Midbrain (tissue), 1 donor: Measurements from ENCODE around the gene ZNF576.
"Not testable (repeated sequence)": the region's sequence is repeated elsewhere in the genome, so short reads cannot be mapped to it uniquely, and the experiment has no call there.

Experiments used
- DNase-seq: peaks from one replicate; lab custom pipeline; 2025; lab: John Stamatoyannopoulos, UW

Gene ZNF576

DNA sequence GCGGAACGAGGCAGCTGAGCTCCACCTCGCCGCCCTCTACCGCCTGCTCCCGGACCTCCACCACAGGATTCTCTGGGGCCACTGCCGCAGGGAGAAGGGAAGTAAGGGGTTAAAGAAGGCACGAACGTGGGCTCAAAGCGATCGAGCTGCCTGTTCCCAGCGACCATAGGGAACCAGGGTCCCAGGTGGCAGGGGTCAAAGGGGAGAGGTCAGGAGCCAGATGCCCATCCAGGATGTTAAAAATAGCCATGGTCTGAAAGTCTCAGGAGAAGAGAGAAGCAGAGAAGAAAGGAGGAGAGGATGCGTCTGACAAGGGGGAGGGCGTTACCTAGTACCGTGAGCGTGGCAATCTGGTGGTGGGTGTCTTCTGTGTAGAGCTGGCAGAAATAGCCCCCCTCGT lies 30.4 kb downstream of the ZNF576 start:
- DNase-seq, result no peak

DNA sequence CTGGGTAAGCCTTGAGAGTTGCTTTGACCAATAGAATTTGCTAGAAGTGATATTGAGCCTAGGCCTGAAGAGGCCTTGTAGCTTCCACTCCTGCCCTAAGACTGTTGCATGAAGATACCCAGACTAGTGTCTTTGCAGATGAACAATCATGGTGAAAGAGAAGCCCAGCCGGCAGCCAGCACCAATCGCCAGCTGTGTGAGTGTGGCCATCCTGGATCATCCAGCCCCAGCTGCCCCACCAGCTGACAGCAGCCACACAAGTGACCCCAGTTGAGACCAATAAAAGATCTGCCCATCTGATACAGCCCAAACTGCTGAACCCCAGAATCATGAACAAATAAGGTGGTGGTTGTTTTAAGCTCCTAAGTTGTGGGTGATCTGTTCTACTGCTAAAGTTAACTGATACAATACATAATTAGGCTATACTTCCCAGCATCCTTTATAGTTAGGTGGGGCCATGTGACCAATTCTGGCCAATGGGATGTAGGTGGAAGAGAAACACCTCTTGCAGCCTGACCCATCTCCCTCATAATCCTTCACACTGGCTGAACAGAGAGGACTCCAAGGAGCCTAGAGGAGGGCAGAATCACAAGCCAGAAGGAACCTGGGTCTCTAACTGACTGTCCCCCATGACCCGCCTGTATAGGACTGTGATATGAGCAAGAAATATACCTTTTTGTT lies 32.4 kb downstream of the ZNF576 start:
- DNase-seq, result peak; percentile 18

DNA sequence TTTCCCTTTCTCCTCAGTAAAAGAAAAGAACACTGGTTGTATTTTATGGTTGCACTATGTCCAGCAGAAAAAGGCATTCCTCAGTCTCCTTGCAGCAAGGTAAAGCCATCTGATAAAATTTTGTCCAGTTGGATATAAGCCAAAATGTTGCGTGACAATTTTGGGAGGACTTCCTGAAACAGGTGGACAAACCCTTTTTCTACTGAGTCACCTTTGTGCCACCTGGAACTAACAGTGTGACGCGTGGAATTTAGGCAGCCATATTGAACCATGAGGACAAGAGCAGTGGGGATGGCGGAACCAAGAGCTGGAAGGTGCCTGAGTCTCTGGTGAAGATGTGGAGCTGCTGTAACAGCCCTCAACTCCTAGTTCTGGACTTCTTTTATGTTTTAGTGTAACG lies 35.1 kb downstream of the ZNF576 start:
- no peak for DNase-seq

DNA sequence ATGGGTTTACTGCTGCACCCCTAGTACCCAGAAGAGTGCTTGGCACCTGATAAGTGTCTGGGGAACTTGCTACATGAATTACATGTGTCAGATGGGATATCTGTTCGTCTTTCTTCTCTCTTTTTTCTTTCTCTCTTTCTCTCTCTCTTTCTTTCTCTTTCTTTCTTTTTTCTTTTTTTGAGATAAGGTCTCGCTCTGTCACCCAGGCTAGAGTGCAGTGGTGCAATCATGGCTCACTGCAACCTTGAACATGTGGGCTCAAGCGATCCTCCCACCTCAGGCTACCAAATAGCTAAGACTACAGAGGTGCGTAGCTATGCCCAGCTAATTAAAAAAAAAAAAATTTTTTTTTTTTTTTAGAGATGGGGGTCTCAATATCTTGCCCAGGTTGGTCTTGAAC lies 37.1 kb downstream of the ZNF576 start:
- no peak for DNase-seq

DNA sequence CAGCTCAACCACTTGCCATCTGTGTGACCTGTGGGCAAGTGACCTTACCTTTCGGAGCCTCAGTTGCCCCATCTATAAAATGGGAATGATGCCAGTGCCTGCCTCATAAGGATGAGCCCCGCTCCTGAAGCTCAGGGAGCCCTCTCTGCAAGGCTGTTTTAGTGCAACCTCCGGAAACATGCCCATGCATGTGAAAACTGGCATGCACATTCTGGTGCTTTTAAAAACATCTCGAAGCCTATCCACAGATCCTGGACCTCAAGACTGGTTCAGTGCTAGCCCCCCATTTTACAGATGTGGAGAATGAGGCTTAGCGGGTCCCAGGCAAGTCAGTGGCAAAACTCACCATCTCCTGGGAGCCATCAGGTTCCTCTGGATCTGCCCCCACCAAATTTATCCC lies 37.7 kb downstream of the ZNF576 start:
- DNase-seq, result no peak

DNA sequence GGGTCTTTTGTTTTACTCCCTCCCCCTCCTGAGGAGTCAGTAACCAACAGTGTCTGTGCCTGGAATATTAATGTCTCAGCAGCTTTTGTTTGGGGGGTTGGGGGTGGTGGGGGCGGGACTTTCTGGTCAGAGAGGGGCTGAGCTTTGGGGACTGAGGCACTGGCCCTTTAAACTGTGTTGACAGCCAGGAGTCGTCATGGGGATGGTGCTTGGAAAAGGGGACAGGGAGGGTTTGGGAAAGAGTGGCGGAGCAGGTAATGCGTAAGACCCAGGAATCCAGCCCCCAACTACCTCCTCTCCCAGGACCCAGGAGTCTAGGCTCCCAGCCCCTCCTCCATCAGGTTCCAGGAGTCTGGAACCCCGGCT lies 38.1 kb downstream of the ZNF576 start:
- peak; percentile 66 for DNase-seq

DNA sequence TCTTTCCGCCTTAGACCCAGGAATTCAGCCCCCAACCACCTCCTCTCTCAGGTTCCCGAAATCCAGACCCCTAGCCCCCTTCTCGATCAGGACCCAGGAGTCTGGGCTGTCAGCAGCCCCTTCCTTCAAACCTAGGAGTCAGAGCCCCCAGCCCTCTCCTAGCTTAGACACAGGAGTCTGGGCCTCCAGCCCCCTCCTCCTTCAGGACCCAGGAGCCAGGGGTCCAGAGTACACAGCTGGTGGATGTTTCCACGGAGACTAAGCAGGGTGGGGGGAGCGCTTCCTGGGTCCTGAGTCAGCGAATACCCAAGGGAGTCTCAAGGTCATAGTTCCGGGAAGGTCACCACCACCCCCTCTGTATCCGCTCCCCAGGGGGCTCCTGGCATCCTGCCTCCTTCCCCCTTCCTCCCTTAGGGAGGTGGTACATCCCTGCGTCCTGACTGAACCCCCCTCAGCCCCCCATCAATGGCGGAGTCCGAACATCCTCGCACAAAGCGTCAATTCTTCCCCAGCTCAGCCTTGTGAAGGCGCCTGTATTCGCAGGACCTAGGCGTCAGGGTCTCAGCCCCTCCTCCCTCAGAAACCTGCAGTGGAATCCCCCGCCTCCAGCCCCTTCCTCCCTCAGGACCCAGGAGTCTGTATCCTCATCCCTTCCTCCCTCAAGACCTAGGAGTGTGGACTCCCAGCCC lies 38.6 kb downstream of the ZNF576 start:
- peak; percentile 88 for DNase-seq

DNA sequence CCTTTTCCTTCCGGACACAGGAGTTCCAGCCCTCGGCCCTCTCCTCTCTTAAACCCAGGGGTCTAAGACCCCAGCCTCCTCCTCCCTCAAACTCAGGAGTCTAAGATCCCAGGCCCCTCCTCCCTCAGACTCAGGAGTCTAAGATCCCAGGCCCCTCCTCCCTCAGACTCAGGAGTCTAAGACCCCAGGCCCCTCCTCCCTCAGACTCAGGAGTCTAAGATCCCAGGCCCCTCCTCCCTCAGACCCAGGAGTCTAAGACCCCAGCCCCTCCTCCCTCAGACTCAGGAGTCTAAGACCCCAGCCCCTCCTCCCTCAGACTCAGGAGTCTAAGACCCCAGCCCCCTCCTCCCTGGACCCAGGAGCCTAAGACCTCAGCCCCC lies 39.2 kb downstream of the ZNF576 start:
- not testable (repeated sequence) for DNase-seq

DNA sequence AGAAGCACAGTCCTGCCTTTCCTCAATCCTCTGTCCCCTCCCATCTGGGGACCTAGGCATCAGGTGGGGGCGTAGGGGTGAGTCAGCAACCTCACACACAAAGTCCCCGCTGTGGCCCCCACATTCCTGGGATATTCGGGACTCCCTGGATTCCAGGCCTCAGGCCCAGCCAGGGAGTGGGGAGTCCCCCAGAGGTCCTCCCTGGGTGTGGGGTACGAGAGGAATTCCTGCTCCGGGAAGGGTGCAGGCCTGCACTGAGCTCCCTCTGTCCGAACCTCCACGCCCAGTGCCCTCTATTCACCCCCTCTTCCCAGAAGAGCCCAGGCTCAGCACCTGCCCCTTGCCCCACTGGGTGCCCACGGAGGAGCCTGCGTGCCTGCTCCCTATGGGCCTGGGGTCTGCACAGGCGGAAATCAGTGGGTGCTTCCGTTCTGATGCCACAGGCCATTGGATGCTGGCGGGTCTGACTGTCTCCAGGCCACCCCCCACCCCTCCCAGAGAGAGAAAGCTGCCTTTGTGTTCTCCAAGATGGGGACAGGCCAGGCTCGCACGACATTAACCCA lies 39.8 kb downstream of the ZNF576 start:
- DNase-seq, result peak; percentile 75

DNA sequence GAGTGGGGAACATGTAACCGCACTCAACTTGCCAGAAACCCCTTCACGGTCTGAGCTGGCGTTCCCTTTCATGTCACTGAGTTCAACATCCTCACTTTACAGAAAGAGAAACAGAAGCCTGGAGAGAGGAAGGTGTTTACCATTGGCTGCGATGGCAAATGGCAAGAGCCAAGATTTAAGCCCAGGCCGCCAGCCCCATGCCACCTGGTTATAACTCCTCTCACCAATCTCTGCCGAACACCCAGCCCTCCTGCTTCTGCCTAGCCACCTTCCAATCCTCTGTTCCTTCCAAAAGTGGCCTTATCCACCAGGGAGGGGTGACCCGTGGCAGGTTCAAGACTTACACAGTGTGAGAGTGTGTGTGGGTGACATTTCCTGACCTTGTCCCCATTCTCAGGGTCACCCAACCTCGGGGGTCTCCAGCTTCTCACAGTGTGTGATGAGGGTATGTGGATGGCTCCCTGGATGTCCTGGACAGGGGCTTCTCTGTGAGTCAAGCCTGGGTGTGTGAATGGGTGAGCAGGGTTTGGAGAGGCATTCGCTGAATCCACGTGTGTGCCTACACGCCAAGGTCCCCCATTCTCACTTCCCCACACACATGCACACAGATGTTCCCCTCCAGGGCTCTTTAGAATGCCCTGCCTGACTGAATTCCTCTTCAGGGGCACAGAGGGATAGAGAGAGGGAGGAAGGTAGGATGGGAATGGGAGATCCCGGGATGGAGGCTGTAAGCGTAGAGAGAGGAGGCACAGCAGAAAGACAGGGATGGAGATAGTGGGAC lies 42.0 kb downstream of the ZNF576 start:
- peak; percentile 42 for DNase-seq

DNA sequence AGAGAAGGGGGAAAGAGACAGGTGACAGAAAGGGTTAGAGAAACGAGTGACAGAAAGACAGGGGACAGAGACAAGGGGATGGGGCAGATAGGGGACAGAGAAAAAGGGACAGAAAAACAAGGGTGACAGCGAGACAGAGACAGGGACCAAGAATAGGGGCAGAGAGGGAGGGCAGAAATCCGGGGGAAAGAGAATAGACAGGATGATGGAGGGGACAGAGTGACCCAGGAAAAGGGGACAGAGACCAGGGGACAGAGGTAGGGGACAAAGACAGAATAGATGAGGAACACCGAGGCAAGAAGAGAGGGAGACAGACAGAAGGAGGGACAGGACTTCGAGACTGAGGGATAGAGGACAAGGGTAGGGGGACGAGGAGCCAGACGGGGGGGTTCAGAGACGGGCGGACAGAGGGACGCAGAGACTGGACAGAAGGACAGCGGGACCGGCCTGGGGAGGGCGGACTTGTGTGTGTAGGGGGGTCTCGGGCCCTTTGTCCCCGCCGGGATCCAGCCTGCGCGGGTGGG lies 42.7 kb downstream of the ZNF576 start:
- DNase-seq, result no peak

DNA sequence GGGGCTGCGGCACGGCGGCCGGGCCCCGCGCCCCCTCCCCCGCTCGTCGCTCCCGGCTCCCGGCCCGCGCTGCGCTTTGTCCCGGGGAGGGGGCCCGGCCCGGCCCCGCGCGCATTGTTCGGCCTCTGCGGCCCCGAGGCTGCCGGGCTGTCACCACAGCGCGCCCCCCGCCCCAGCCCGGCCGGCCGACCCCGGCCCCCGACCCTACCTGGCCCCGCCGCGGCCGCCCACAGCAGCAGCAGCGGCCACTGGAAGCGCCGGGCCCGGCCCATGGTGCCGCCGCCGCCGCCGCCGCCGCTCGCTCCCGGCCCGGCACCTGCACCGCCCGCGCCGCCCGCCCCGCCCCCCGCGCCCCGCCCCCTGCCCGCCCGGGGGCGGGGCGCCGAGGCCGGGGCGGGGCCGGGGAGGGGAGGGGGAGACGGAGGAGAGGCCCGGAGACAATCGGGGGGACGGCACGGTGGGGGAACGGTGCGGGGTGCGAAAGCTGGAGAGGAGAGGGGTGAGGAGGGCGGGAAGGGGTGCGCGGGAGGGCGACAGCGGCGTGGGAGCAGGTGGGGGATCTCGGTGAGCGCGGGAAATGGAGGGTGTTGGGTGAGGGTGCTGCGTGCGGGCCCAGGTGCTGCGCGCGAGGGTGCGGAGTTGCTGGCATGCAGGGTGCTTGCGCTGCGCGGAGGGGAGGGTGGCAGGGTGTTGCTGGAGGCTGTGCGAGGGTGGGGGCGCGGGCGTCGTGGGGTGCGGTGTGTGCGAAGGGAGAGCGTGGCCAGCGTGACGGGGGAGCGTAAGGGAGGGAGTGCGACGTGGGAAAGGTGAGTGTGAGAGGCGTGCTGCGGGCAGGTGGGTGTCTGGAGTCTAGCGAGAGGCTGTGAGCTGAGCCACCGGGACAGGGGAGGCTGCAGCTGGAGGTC lies 43.4 kb downstream of the ZNF576 start, which contains the start of gene CADM4:
Gene CADM4, minus strand, starts transcription at position 332 of the 905 bp plus-strand sequence. Its CDS starts 60 bp downstream, at position 272.
- DNase-seq, result peak; percentile 42

DNA sequence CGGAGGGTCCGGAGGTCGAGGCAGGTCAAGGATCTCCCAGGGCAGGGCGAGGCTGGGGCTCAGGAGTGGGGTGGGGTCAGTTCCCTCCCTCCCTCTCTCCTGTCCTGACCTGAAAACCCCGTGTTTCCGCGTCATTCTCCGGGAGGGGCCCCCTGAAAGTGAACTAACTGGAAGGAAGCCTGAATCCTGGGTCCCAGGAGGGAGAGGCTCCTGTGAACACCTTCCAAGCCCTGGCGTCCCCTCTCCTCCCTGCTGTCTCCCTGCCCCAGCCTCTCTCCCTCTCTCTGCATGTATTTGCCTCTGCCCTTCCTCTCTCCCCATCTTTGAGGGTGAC lies 44.0 kb downstream of the ZNF576 start:
- DNase-seq, result no peak

DNA sequence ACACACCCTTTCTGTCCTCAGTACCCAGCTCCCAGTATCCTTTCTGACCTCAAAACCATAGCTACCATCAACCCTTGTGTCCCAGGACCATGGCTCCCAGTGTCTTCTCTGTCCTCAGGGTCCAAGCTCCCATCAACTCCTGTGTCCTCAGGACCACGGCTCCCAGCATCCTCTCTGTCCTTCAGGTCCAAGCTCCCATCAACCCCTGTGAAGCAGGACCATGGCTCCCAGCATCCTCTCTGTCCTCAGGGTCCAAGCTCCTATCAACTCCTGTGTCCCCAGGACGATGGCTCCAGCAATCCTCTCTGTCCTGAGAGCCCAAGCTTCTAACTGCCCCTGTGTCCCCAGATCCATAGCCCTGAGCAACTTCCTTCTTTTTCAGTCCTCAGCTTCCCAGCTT lies 44.9 kb downstream of the ZNF576 start:
- no peak for DNase-seq

DNA sequence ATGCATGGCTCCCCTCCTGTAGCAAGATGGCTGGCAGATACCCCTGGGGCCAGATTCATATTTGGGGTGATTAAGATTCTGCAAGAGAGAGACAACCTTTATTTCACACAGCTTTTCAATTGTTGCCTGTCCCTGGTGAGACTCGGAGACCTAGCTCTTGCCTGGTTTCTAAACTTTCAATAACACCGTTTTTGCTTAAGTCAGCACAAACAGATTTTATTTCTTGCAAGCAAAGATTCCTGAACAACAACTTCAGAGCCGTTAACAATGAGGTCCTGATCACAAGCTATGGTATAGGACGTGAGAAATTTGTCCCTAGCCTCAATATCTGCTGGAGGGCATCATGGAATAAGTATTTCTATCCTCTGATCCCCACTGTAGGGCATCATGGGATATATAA lies 46.1 kb downstream of the ZNF576 start:
- DNase-seq, result no peak

DNA sequence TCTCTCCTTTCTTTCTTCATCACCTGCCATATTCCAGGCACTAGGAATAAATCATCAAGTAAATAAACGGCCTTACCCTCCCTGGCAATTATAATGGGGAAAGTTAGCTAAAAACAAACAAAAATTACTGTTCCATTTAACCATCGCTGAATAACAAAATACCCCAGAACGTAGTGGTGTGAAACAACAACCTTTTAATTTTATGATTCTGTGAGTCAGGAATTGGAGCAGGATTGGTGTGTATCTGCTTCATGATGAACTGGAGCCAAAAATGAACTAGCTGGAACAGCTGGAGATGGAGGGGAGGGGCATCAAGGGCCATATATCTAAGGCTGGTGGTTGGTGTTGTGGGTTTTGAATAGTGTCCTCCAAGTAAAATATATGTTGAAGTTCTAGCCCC lies 46.9 kb downstream of the ZNF576 start:
- no peak for DNase-seq

DNA sequence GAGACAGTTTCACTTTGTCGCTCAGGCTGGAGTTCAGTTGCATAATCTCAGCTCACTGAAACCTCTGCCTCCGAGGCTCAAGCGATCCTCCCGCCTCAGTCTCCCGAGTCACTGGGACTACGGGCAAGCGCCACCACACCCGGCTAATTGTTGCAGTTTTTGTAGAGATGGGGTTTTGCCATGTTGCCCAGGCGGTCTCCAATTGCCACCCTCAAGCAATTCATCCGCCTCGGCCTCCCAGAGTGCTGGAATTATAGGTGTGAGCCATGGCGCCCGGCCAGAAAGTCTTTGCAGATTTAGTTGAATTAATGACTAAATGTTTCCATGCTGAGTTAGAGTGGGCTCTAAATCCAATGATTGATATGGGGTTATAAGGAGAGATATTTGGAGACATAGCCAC lies 47.8 kb downstream of the ZNF576 start:
- DNase-seq, result no peak

DNA sequence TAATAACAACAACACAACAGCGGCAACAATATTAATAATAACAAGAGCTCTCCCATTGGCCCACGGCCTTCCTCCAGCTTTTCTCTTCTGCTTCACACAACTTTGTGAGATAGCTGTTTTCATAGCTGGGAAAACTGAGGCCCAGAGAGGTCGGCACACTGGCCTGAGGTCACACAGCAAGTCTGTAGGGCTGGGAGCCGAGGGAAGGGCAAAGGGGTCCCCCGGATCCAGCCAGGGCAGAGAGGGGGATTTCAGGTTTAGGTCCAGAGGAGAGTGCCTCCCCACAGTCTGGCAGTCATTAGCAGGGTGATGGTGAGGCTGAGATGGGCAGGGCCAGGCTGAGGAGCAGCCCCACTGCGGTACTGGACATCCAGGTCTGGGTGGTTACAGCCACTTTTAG lies 52.2 kb downstream of the ZNF576 start:
- no peak for DNase-seq

DNA sequence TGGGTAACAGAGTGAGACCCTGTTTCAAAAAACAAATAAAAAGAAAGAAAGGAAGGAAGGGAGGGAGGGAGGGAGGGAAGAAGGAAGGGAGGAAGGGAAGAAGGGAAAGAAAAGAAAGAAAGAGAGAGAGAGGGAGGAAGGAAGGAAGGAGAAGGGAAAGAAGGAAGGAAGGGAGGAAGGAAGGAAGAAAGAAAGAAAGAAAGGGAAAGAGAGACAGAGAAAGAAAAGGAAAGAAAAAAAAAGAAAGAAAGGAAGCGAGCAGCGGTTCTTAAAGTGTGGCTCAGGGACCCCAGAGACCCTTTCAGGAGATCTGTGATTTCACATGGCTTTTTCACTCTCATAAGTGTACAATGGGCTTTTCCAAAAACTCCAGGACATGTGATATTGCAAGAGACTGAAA lies 53.1 kb downstream of the ZNF576 start:
- no peak for DNase-seq

DNA sequence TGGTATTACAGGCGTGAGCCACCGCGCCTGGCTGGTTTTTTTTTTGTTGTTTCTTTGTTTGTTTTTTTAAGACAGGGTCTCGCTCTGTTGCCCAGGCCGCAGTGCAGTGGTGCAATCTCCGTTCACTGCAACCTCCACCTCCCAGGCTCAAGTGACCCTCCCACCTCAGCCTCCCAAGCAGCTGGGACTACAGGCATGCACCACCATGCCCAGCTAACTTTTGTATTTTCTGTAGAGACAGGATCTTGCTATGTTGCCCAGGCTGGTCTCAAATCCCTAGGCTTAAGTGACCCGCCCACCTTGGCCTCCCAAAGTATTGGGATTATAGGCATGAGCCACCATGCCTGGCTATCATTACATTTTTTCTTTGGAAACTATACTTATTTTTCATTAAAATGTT lies 53.9 kb downstream of the ZNF576 start:
- not testable (repeated sequence) for DNase-seq
